ENCODE results near the gene MAEL.

MAEL gene

GRCh38 chr1:167068761-167069160 lies 79.7 kb downstream of the MAEL start:
- H3K4me3 ChIP-seq (ENCODE audit: low read length), result no peak overlapping the region
- no peak for DNase-seq (ENCODE audit: low read depth)
- no peak for TF ChIP-seq CTCF (conservative IDR thresholded peaks at IDR 0.05; ENCODE audit: low read depth, low read length)

GRCh38 chr1:167071286-167071685 lies 82.2 kb downstream of the MAEL start:
- no peak overlapping the region for H3K4me3 ChIP-seq (ENCODE audit: low read length)
- no peak for TF ChIP-seq CTCF (conservative IDR thresholded peaks at IDR 0.05; ENCODE audit: low read depth, low read length)
- no peak for DNase-seq (ENCODE audit: low read depth)

Data from retinal pigment epithelial cell (primary cell).